GM12873 (cell line): ENCODE data around the gene GOPC.

ENCODE experiments used
- TF ChIP-seq, protein P1 (sequence below): IDR thresholded peaks from 2 replicates; pipeline ENCODE4 v1.5.1; 2012; ENCODE audit warnings: low read depth, mild to moderate bottlenecking, moderate library complexity, low read length, control low read depth; ENCODE audit not compliant: insufficient read depth; ENCODE audit errors: missing control alignments

Gene GOPC

DNA sequence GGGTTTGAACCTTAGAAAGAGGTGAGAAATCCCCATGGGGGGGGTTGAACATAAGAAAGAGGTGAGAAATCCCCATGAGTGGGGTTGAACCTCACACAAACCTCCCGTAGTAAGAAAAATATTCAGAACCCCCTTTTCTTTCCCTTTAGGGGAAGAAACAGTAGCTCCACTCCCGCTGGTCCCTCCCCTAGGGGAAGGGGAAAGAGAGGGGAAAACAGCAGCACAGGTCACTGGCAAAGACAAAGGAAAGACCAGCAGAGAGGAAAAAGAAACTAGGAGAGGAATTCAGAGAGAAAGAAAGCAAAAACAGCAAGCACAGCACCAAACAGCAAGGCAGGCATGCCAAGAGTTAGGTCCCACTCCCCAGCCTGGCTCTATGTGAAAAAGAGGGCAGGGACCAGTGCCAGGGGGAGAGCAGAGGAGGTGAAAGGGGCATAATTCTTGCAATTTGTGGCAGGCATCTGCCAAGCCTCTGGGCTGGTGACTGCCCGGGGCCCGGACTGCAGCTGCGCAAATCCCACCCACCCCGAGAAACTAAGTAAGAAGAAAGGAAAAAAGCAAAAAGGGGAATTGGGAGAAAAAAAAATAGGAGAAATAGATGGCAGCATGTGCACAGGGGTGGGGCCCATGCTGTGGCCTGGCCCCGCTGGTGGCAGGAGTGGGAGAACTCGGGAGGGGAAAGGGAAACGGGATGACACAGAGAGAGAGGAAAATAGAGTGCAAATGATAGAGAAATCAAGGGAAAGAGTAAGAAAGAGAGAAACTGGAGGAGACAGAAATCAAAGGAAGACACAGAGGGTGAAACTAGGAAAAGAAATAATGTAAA lies 15.1 kb upstream of the GOPC start:
- TF ChIP-seq, protein P1, sequence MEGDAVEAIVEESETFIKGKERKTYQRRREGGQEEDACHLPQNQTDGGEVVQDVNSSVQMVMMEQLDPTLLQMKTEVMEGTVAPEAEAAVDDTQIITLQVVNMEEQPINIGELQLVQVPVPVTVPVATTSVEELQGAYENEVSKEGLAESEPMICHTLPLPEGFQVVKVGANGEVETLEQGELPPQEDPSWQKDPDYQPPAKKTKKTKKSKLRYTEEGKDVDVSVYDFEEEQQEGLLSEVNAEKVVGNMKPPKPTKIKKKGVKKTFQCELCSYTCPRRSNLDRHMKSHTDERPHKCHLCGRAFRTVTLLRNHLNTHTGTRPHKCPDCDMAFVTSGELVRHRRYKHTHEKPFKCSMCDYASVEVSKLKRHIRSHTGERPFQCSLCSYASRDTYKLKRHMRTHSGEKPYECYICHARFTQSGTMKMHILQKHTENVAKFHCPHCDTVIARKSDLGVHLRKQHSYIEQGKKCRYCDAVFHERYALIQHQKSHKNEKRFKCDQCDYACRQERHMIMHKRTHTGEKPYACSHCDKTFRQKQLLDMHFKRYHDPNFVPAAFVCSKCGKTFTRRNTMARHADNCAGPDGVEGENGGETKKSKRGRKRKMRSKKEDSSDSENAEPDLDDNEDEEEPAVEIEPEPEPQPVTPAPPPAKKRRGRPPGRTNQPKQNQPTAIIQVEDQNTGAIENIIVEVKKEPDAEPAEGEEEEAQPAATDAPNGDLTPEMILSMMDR = no peak

DNA sequence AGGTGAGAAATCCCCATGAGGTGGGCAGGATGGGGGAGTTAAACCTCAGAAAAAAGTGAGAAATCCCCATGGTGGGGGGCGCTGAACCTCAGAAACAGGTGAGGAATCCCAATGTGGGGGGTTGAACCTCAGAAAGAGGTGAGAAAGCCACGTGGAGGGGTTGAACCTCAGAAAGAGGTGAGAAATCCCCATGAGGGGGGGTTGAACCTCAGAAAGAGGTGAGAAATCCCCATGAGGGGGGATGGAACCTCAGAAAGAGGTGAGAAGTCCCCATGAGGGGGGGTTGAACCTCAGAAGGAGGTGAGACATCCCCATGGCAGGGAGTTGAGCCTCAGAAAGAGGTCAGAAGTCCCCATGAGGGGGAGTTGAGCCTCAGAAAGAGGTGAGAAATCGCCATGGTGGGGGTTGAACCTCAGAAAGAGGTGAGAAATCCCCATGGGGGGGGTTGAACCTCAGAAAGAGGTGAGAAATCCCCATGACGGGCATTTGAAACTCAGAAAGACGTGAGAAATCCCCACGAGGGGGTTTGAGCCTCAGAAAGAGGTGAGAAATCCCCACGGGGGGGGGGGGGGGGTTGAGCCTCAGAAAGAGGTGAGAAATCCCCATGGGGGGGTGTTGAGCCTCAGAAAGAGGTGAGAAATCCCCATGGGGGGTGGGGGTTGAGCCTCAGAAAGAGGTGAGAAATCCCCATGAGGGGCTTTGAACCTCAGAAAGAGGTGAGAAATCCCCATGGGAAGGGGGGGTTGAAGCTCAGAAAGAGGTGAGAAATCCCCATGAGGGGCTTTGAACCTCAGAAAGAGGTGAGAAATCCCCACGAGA lies 14.3 kb upstream of the GOPC start:
- TF ChIP-seq, protein P1 = no peak

DNA sequence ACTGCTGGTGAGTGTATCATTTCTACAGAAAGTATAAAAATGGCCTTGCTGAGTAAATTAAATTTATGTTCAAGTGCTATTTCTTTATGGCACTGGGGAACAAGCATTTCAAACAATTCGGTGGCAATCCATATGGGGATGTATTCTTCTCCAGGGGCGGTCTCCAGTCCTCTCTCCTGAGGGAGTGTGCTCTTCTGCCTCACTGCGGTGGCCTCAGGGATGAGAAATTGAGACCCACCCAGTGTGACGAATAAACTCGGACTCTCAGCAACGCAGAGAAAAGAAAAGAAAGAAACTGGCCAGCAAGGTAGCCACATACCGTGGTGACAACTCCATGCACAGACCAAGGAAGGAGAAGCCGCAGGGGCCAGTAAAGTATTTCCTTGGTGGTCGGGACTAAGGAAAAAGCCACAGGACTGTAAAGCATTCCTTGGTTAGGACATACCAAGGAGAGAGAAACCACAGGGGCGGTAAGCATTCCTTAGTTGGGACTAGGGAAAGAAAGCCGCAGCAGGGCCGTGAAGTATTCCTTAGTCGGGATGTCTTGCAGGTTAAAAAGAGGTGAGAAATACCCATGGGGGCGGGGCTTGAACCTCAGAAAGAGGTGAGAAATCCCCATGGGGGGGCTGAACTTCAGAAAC lies 13.6 kb upstream of the GOPC start:
- TF ChIP-seq, protein P1 = no peak

DNA sequence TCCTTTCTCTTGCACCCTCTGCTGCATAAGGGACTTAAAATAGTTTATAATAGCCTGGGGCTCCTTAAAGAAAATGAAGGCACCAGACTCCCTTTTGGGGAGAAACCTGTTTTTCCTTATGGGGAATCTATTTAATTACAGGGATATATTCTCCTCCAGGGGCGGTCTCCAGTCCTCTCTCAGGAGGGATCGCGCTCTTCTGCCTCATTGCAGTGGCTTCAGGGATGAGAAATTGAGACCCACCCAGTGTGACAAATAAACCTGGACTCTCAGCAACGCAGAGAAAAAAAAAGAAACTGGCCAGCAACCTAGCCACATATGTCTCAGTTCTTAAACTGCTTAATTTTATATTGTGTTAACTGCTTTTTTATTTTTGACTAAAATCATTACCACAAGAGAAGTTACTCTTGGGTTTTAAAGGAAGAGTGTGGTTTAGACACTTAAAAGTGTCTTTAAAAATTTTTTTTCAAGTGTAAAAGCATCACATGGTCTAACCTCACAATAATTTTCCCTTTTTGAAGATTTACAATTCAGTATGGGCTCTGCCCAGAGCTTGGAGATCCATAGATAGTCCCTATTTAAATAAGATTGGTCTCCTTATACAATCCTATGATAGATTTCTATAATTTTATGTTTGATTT lies 11.7 kb upstream of the GOPC start:
- TF ChIP-seq, protein P1 = no peak

DNA sequence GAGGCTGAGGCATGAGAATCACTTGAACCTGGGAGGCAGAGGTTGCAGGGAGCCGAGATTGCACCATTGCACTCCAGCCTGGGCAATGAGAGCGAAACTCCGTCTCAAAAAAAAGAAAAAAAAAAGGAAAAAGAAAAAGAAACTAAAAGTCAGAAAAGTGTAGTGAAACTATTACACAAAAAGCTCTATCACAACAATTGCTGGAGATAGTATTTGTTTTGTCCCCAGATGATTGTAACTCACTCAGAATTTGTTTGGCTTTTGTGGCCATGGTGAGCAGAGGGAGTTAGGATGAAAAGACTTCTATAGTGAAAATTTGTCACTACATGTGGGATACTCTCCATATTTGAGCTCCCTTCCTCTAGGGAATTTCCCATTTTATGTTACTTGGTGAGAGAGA lies 5.2 kb upstream of the GOPC start:
- TF ChIP-seq, protein P1 = no peak

DNA sequence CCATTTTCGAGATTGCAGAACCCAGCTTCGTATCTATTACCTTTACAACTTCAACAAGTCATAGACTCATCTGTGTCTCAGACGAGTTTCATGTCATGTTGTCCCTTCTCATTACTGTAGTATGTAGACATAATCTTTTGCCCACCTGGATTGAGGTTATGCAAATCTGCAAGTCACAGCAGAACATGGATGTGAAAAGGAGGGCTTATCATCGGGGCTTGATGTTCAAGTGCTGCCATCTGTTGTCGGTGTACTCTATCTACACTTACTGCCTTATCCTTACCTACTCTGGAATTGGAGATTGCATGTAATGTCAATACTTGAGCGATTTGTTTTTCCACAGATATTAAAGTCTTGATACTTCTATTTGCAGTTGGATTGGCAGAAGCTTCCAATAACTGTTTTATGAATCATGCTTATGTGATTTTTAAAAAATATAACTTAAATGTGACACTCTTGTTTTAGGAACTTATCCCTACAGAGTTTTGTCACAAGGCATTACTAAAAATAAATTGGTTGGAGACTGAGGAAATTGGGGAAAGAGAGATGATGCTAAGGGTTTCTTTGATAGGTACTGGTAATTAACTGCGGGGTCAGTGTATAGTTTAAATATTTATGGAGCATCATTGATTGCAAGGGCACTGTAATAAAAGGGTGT lies 3.0 kb upstream of the GOPC start:
- TF ChIP-seq, protein P1 = peak; percentile 76

DNA sequence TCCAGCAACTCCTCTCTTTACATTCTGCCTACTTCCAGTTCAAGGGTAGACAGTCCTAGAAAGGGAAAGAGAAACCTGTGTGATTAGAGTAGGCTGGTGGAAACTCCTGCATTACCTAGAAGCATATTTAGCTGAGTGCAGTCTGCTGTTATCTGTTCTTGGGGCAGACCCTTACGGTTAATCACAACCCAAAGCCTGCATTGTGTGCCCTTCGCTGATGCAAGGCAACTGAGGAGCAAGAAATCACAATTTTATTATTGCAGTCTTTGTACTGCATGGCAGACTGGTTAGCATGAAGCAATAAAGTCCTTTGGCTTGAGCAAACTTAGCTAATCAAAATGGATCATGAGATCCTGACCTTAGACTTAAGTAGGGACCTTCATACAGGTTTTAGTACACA lies 1.5 kb upstream of the GOPC start:
- TF ChIP-seq, protein P1 = no peak
